Duodenal mucosa (tissue), 2 donors: Measurements from ENCODE around the gene USP7.

Source experiments
- H3K27ac ChIP-seq: one replicate; pipeline ENCODE4 v1.7.0; 2013; ENCODE audit warnings: low read depth, low read length
- H3K27me3 ChIP-seq, 2 donors: one replicate each; pipeline ENCODE4 v1.7.0; 2013; ENCODE audit warnings: low read length in 2 of 2, control low read depth in 1 of 2; ENCODE audit not compliant: insufficient read depth in 2 of 2, control insufficient read depth in 1 of 2
- H3K36me3 ChIP-seq, 2 donors: one replicate each; pipeline ENCODE4 v1.7.0; 2013; ENCODE audit warnings: low read length in 2 of 2, control low read depth in 1 of 2; ENCODE audit not compliant: insufficient read depth in 2 of 2, control insufficient read depth in 1 of 2
- H3K4me1 ChIP-seq, 2 donors: one replicate each; pipeline ENCODE4 v1.7.0; 2013; ENCODE audit warnings: low read length in 2 of 2, control low read depth in 1 of 2; ENCODE audit not compliant: insufficient read depth in 2 of 2, control insufficient read depth in 1 of 2
- H3K4me3 ChIP-seq, 2 donors: one replicate each; pipeline ENCODE4 v1.7.0; 2013; ENCODE audit warnings: low read length in 2 of 2, low read depth in 1 of 2
- H3K9ac ChIP-seq, 2 donors: one replicate each; pipeline ENCODE4 v1.7.0; 2013; ENCODE audit warnings: low read length in 2 of 2, low read depth in 1 of 2
- H3K9me3 ChIP-seq, 2 donors: one replicate each; pipeline ENCODE4 v1.7.0; 2013; ENCODE audit warnings: low read length in 2 of 2, control low read depth in 1 of 2; ENCODE audit not compliant: control insufficient read depth in 1 of 2

The USP7 gene

DNA sequence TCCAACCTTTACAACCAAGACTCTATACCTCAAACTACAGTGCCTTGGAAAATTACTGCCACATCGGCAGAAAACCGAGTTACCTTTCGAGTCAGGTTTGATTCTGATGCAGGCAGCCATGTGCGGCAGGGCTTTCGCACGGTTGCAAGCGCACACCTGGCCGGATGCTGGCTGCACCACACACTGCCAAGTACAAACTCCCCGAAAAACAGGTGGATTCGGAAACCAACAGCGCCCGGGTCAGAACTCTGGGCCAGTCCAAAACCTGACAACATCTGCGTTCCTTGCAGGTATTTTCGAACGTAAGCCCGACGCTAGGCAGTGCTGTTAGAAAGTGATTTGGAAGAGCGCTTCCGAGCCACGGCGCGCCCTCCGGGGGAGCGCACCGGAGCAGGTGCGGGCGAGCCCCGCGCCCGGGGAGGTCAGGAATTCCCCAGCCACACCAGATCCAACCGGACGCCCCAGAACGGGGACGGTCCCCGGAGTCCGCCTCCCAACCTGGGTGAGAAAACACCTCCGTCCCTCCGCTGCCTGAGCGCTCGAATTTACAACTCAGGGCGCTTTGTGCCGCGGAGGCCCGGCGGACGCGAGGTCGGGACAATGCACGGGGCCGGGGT lies 1.2 kb downstream of the USP7 start:
- peak overlapping the region; percentile 62 to 70 for H3K4me3 ChIP-seq
- peaks cover 54 to 56% of the 10 kb centered on the region in 2 donors for H3K4me1 ChIP-seq
- no peaks in the 10 kb centered on the region for H3K36me3 ChIP-seq
- peak overlapping the region; percentile 61 for H3K9ac ChIP-seq
- H3K9me3 ChIP-seq = no peaks in the 10 kb centered on the region
- no peaks in the 10 kb centered on the region for H3K27me3 ChIP-seq
- peak overlapping the region; percentile 43 for H3K27ac ChIP-seq

DNA sequence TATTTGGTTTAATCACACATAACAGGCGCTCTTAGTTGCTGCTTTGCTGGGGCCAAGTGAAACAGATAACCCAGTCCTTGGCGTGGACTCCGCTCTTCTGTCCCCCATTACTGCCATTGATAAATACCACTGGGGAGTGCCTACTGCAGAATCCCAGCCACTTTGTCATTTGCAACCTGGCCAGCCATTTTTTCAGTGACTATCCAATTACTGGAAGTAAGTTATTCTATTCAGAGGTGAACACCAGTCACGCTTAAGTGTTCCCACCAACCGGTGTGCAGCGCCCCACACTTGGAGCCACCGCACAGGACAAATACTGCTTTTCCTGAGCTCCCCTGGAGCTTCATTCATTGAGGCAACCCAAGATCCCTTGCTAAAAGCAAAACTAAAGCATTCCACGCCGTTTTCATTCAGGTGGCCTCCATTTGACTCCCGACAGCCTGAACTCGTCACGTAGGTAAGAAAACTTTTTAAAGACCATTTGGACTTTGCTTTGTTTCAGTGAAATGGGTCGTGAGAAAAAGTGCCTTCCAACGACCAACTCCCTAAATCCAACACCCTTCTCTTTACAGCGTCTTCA lies 1.8 kb downstream of the USP7 start:
- Histone ChIP-seq H3K9ac (peak overlapping the region; percentile 61), H3K27ac (no peak overlapping the region), H3K9me3 (no peaks in the 10 kb centered on the region), H3K4me1 (peaks cover 53 to 56% of the 10 kb centered on the region in 2 donors), H3K36me3 (no peaks in the 10 kb centered on the region), H3K4me3 (peak overlapping the region; percentile 62 to 70), H3K27me3 (no peaks in the 10 kb centered on the region)

- H3K4me3 ChIP-seq = peak overlapping the region; percentile 50 to 57
- H3K9ac ChIP-seq = peak overlapping the region in 1 of 2 donors; percentile 14
- H3K4me1 ChIP-seq = peaks cover 61 to 64% of the 10 kb centered on the region in 2 donors
- no peaks in the 10 kb centered on the region for H3K9me3 ChIP-seq
- H3K27ac ChIP-seq = no peak overlapping the region
- H3K36me3 ChIP-seq = no peaks in the 10 kb centered on the region
- no peaks in the 10 kb centered on the region for H3K27me3 ChIP-seq
Observed at GRCh38 chr16:8960788-8961109, 3.0 kb downstream of the USP7 start.

- Histone ChIP-seq H3K9me3 (no peaks in the 10 kb centered on the region), H3K27me3 (no peaks in the 10 kb centered on the region), H3K4me1 (peaks cover 62 to 68% of the 10 kb centered on the region in 2 donors), H3K27ac (no peak overlapping the region), H3K36me3 (no peaks in the 10 kb centered on the region), H3K4me3 (peak overlapping the region; percentile 50 to 57), H3K9ac (peak overlapping the region; percentile 5 to 14)
Observed at GRCh38 chr16:8959921-8960787, 3.6 kb downstream of the USP7 start.

GRCh38 chr16:8958344-8959167 lies 5.2 kb downstream of the USP7 start:
- Histone ChIP-seq H3K4me3 (peak overlapping the region; percentile 40 to 64), H3K27ac (no peak overlapping the region), H3K9me3 (no peaks in the 10 kb centered on the region), H3K9ac (peak overlapping the region; percentile 22 to 34), H3K36me3 (no peaks in the 10 kb centered on the region), H3K4me1 (peaks cover 62 to 68% of the 10 kb centered on the region in 2 donors), H3K27me3 (no peaks in the 10 kb centered on the region)

- H3K36me3 ChIP-seq = no peaks in the 10 kb centered on the region
- H3K27me3 ChIP-seq = no peaks in the 10 kb centered on the region
- peak overlapping the region in 1 of 2 donors; percentile 34 for H3K9ac ChIP-seq
- no peaks in the 10 kb centered on the region for H3K9me3 ChIP-seq
- H3K4me3 ChIP-seq = peak overlapping the region; percentile 40 to 64
- H3K27ac ChIP-seq = no peak overlapping the region
- H3K4me1 ChIP-seq = peaks cover 64 to 75% of the 10 kb centered on the region in 2 donors
Observed at GRCh38 chr16:8957509-8958157, 6.1 kb downstream of the USP7 start.

GRCh38 chr16:8957063-8957397 lies 6.7 kb downstream of the USP7 start:
- Histone ChIP-seq H3K27ac (no peak overlapping the region), H3K9ac (no peak overlapping the region), H3K36me3 (no peaks in the 10 kb centered on the region), H3K4me1 (peaks cover 69 to 80% of the 10 kb centered on the region in 2 donors), H3K9me3 (no peaks in the 10 kb centered on the region), H3K4me3 (no peak overlapping the region), H3K27me3 (no peaks in the 10 kb centered on the region)

DNA sequence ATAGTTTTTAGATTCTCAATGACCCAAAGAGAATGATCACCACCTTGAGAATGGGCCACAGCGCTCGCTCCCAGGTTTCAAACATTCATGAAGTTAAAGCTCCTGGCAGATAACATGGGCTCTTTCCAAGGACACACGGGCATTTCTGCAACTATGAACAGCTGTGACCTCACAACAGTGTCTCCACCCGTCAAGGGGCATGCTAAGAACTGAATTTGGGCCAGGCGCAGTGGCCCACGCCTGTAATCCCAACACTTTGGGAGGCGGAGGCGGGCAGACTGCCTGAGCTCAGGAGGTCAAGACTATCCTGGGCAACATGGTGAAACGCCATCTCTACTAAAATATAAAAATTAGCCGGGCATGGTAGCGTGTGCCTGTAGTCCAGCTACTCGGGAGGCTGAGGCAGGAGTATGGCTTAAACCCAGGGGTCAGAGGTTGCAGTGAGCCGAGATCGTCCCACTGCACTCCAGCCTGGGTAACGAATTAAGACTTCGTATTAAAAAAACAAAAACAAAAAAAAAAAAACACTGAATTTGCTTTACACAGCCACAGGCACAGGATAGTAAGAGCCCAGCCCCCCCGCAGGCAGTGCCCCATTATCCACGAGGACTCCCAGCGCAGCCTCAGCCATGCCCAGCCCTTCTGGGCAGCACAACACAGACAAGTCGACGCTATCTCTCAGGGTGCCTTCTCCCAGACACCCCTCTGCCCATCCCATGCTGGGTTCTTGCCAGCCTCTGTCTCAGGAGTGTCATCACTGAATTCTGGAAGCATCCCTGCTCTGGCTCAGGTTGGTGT lies 7.2 kb downstream of the USP7 start:
- Histone ChIP-seq H3K9me3 (no peaks in the 10 kb centered on the region), H3K4me3 (no peak overlapping the region), H3K27ac (no peak overlapping the region), H3K36me3 (no peaks in the 10 kb centered on the region), H3K4me1 (peaks cover 69 to 80% of the 10 kb centered on the region in 2 donors), H3K9ac (no peak overlapping the region), H3K27me3 (no peaks in the 10 kb centered on the region)

- H3K4me1 ChIP-seq = peaks cover 70 to 80% of the 10 kb centered on the region in 2 donors
- H3K9me3 ChIP-seq = no peaks in the 10 kb centered on the region
- no peak overlapping the region for H3K4me3 ChIP-seq
- no peaks in the 10 kb centered on the region for H3K36me3 ChIP-seq
- no peaks in the 10 kb centered on the region for H3K27me3 ChIP-seq
- H3K9ac ChIP-seq = no peak overlapping the region
- no peak overlapping the region for H3K27ac ChIP-seq
Observed at GRCh38 chr16:8955828-8956227, 7.9 kb downstream of the USP7 start.
